MCF 10A (cell line): ENCODE measurements around the gene MUC12. TPM values are rescaled to one million over a fixed set of nuclear protein-coding genes. Genes with fewer than 3 reads are reported as not detected.

Experiments used
- BruUV-seq: library from RNA; stranded (reverse); fragments of 400-500 nt; replicated peaks from 2 replicates; lab custom pipeline; 2021; lab: Mats Ljungman, UMichigan
- CTCF ChIA-PET: fragments of 300-600 bp; sonication (Branson Sonifier 250); formaldehyde crosslinking; extraction: SDS; loops from one replicate; lab custom pipeline; 2021; ENCODE audit warnings: antibody characterized with exemption, inconsistent platforms; lab: Yijun Ruan, JAX
- POLR2A ChIA-PET: fragments of 300-600, 350-650 bp; sonication (Branson Sonifier 250); formaldehyde crosslinking; extraction: SDS; loops from one replicate; lab custom pipeline; 2020; ENCODE audit warnings: antibody characterized with exemption, inconsistent platforms; lab: Yijun Ruan, JAX
- DNase-seq: peaks from one replicate; pipeline ENCODE4 v3.0.0-alpha.2; 2018; ENCODE audit not compliant: unreplicated experiment
- H3K27ac Mint-ChIP-seq: one replicate; pipeline ENCODE4 v1.8.0; 2022; ENCODE audit warnings: mild to moderate bottlenecking, low read depth, mixed read lengths; ENCODE audit not compliant: unreplicated experiment
- H3K27me3 Mint-ChIP-seq: one replicate; pipeline ENCODE4 v1.8.0; 2022; ENCODE audit warnings: mixed read lengths; ENCODE audit not compliant: insufficient read depth, unreplicated experiment
- H3K36me3 Mint-ChIP-seq: one replicate; pipeline ENCODE4 v1.8.0; 2022; ENCODE audit warnings: mild to moderate bottlenecking, moderate library complexity, mixed read lengths; ENCODE audit not compliant: insufficient read depth, unreplicated experiment
- H3K4me1 Mint-ChIP-seq: one replicate; pipeline ENCODE4 v1.8.0; 2022; ENCODE audit warnings: mixed read lengths; ENCODE audit not compliant: insufficient read depth, unreplicated experiment
- H3K4me3 Mint-ChIP-seq: one replicate; pipeline ENCODE4 v1.8.0; 2022; ENCODE audit warnings: mild to moderate bottlenecking, moderate library complexity, mixed read lengths; ENCODE audit not compliant: unreplicated experiment
- H3K9me3 Mint-ChIP-seq: one replicate; pipeline ENCODE4 v1.8.0; 2022; ENCODE audit warnings: mixed read lengths; ENCODE audit not compliant: unreplicated experiment
- intact Hi-C: fragments of 100-400 bp; cut with micrococcal nuclease; formaldehyde crosslinking; loops from 2 replicates; pipeline ENCODE4 v1.14.1; 2022
- total RNA-seq: library from RNA; stranded (reverse); gene quantifications from 2 replicates; pipeline ENCODE4 v1.2.3, GENCODE V29; 2022
- TF ChIP-seq, protein P1 (sequence below): fragments of 200-600 bp; IDR thresholded peaks from one replicate; pipeline ENCODE4 v1.8.0; 2022; ENCODE audit warnings: antibody characterized with exemption, mild to moderate bottlenecking; ENCODE audit not compliant: unreplicated experiment

Gene MUC12
- total RNA-seq, 1 experiment from 2014 or later: not detected

DNA sequence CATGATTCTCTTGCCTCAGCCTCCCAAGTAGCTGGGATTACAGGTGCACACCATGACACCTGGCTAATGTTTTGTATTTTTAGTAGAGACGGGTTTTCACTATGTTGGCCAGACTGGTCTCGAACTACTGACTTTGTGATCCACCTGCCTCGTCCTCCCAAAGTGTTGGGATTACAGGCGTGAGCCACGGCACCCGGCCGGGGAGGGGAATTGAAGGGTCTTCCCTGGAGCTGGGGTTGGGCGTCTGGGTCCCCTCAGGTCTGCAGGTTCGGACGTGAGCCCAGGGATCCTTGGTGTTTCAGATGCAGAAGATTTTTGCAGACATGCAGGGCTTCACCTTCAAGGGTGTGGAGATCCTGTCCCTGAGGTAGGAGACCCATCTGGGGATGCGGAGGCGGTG, 6.0 kb upstream of the MUC12 start:
- Mint-ChIP-seq H3K4me1 (peaks cover 12% of the 10 kb centered on the region), H3K4me3 (no peak overlapping the region), H3K36me3 (no peaks in the 10 kb centered on the region), H3K9me3 (no peaks in the 10 kb centered on the region), H3K27me3 (peaks cover 44% of the 10 kb centered on the region), H3K27ac (no peak overlapping the region)
- BruUV-seq: no TSS peak
- intact Hi-C loops: no loop called here
- TF ChIP-seq, protein P1, sequence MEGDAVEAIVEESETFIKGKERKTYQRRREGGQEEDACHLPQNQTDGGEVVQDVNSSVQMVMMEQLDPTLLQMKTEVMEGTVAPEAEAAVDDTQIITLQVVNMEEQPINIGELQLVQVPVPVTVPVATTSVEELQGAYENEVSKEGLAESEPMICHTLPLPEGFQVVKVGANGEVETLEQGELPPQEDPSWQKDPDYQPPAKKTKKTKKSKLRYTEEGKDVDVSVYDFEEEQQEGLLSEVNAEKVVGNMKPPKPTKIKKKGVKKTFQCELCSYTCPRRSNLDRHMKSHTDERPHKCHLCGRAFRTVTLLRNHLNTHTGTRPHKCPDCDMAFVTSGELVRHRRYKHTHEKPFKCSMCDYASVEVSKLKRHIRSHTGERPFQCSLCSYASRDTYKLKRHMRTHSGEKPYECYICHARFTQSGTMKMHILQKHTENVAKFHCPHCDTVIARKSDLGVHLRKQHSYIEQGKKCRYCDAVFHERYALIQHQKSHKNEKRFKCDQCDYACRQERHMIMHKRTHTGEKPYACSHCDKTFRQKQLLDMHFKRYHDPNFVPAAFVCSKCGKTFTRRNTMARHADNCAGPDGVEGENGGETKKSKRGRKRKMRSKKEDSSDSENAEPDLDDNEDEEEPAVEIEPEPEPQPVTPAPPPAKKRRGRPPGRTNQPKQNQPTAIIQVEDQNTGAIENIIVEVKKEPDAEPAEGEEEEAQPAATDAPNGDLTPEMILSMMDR: no peak
- CTCF ChIA-PET: interaction anchor here (0.5 kb wide), 1 partner anchor 29 kb away, joined by 3 read pairs; no protein-coding TSS in a partner anchor
- DNase-seq: no peak
- POLR2A ChIA-PET: no interaction called here

DNA sequence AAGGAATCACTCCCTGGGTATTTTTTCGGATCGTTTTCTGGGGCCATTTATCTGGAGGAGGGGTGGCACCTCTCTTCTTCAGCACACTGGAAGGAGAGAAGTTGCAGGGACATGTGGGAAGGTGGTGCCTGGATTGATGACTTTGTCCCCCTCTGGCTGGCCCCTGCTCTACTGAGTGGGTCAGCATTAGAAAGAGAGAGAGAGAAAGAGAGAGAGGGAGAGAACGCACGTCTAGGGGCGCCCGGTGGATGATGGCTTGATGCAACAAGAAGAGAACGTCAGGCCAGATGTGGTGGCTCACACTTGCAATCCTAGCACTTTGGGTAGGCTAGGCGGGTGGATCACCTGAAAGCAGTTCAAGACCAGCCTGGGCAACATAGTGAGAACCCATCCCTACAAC, 5.5 kb upstream of the MUC12 start:
- H3K27me3 Mint-ChIP-seq: peaks cover 49% of the 10 kb centered on the region
- peaks cover 12% of the 10 kb centered on the region for H3K4me1 Mint-ChIP-seq
- no peaks in the 10 kb centered on the region for H3K36me3 Mint-ChIP-seq
- no peaks in the 10 kb centered on the region for H3K9me3 Mint-ChIP-seq
- H3K27ac Mint-ChIP-seq: no peak overlapping the region
- no peak overlapping the region for H3K4me3 Mint-ChIP-seq
- ChIA-PET CTCF (no interaction called here), POLR2A (no interaction called here)
- intact Hi-C loops: no loop called here
- TF ChIP-seq, protein P1: no peak
- DNase-seq: no peak
- no TSS peak for BruUV-seq

DNA sequence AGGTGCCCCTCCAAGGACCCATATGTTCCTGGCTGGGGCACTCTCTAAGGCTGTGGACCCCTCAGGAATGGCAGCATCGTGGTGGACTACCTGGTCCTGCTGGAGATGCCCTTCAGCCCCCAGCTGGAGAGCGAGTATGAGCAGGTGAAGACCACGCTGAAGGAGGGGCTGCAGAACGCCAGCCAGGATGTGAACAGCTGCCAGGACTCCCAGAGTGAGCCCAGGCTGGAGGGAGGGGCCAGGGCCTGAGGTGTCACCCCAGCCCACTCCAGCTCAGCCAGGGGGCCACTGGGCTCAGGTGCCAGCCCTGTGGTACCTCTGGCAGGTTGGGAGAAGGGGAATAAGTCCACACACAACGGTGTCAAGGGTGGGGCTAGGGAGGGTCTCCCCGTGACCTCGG, 4.7 kb upstream of the MUC12 start:
- no peak for DNase-seq
- intact Hi-C loops: no loop called here
- no TSS peak for BruUV-seq
- ChIA-PET POLR2A (no interaction called here), CTCF (no interaction called here)
- no peaks in the 10 kb centered on the region for H3K36me3 Mint-ChIP-seq
- TF ChIP-seq, protein P1: no peak
- H3K27me3 Mint-ChIP-seq: peaks cover 56% of the 10 kb centered on the region
- no peak overlapping the region for H3K4me3 Mint-ChIP-seq
- peaks cover 12% of the 10 kb centered on the region for H3K4me1 Mint-ChIP-seq
- no peaks in the 10 kb centered on the region for H3K9me3 Mint-ChIP-seq
- no peak overlapping the region for H3K27ac Mint-ChIP-seq

DNA sequence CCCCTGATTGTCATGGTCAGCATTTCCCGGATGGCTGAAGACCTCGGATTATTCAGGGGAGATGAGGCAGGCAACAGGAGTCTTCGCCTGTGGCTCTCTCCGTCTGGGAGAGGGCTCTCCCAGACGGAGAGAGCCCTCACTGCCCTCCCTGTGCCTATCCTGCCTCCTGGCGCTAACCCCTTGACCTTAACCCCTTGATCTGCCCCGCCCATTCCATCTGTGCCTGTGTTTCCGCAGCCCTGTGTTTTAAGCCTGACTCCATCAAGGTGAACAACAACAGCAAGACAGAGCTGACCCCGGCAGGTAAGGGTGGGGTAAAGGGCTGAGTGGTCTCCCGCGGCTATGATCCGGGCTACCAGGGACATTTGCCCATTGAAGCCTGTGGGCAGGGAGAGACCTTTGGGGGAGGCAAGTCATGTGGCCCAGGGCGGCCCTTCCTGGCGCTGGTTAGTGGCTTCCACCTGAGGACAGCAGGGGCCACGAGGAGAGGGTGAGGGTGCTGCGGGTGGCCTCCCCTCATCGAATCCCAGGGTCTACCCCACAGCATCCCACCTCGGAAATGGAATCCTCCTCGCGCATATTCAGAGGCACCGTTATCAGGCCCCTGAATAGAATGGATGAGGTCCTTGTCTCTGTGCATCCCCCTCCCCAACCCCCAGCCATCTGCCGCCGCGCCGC, 4.2 kb upstream of the MUC12 start:
- Mint-ChIP-seq H3K9me3 (no peaks in the 10 kb centered on the region), H3K27ac (no peak overlapping the region), H3K27me3 (peaks cover 62% of the 10 kb centered on the region), H3K36me3 (no peaks in the 10 kb centered on the region), H3K4me1 (peaks cover 12% of the 10 kb centered on the region), H3K4me3 (no peak overlapping the region)
- no peak for DNase-seq
- BruUV-seq: no TSS peak
- TF ChIP-seq, protein P1: no peak
- ChIA-PET POLR2A (no interaction called here), CTCF (no interaction called here)
- intact Hi-C loops: no loop called here
